Measurements from ENCODE around the gene PSG2. TPM values are rescaled to one million over a fixed set of nuclear protein-coding genes. Genes with fewer than 3 reads are reported as not detected.
"Not testable (repeated sequence)": the region's sequence is repeated elsewhere in the genome, so short reads cannot be mapped to it uniquely, and the experiment has no call there.

PSG2 gene
- total RNA-seq, 1 donor = 0.27 TPM

DNA sequence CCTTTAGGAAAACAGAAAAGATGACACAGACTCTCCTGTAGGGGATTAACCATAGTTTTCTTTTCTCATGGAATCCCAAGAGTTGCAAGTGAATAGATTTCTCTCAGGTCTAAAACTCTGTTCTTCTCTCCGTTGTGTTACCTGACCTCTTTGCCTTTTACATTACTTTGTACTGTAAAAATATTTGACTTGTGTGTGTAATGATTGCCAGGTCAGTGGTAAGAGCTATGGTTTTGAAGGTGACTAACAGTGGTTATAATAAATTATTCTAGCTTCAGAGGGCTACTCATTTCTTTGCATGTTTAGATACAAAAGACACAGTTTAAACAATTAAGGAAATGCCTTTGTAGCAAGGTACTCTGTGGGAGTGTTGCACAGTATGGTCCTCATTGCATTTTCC, 23.0 kb upstream of the PSG2 start:
- no peak for DNase-seq (ENCODE audit: low read depth)
- H3K4me3 ChIP-seq (ENCODE audit: low read depth, low read length) = no peak overlapping the region
- TF ChIP-seq, protein P1, sequence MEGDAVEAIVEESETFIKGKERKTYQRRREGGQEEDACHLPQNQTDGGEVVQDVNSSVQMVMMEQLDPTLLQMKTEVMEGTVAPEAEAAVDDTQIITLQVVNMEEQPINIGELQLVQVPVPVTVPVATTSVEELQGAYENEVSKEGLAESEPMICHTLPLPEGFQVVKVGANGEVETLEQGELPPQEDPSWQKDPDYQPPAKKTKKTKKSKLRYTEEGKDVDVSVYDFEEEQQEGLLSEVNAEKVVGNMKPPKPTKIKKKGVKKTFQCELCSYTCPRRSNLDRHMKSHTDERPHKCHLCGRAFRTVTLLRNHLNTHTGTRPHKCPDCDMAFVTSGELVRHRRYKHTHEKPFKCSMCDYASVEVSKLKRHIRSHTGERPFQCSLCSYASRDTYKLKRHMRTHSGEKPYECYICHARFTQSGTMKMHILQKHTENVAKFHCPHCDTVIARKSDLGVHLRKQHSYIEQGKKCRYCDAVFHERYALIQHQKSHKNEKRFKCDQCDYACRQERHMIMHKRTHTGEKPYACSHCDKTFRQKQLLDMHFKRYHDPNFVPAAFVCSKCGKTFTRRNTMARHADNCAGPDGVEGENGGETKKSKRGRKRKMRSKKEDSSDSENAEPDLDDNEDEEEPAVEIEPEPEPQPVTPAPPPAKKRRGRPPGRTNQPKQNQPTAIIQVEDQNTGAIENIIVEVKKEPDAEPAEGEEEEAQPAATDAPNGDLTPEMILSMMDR (IDR thresholded peaks at IDR 0.05; ENCODE audit: insufficient read depth, low read length) = no peak

- DNase-seq (ENCODE audit: low read depth) = peak; percentile 91
- TF ChIP-seq, protein P1 (IDR thresholded peaks at IDR 0.05; ENCODE audit: insufficient read depth, low read length) = peak; percentile 73
- H3K4me3 ChIP-seq (ENCODE audit: low read depth, low read length) = not testable (repeated sequence)
Measured at GRCh38 chr19:43104215-43104850, 21.8 kb upstream of the PSG2 start.

DNA sequence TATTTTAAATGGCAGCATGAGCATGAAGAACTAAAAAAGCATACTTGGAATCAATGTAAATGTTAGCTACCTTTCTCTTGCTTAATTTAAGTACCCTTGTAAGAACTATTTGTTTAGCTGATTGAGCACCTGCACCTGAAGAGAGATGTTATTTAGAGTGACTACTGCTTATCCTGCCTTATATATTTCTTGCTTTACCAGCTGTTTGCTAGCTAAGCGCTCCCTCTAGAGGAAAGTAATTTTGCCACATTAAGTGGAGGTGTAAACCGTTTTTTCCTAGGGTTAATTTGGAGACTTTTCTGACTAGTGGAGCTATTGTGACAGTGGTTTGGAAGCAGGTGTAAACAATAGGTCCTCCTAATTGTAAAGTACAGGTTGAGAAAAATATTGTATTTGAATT, 19.4 kb upstream of the PSG2 start:
- no peak for DNase-seq (ENCODE audit: low read depth)
- TF ChIP-seq, protein P1 (IDR thresholded peaks at IDR 0.05; ENCODE audit: insufficient read depth, low read length) = no peak
- H3K4me3 ChIP-seq (ENCODE audit: low read depth, low read length) = no peak overlapping the region

- not testable (repeated sequence) for DNase-seq (ENCODE audit: low read depth)
Measured at GRCh38 chr19:43098416-43098815, 15.9 kb upstream of the PSG2 start.

DNA sequence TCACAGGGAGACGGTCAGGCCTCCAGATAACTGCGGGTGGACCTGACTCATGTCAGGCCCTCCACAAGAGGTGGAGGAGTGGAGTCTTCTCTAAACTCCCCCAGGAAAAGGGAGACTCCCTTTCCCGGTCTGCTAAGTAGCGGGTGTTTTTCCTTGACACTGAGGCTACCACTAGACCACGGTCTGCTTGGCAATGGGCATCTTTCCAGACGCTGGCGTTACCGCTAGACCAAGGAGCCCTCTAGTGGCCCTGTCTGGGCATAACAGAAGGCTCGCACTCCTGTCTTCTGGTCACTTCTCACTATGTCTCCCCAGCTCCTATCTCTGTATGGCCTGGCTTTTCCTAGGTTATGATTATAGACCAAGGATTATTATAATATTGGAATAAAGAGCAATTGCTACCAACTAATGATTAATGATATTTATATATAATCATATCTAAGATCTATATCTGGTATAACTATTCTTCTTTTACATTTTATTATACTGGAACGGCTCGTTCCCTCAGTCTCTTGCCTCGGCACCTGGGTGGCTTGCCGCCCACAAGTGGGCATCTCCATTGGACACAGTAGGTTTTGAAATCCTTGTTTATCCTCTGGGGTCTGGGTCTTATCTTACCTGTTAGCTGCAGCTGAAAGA, 5.3 kb upstream of the PSG2 start:
- DNase-seq (ENCODE audit: low read depth) = peak; percentile 84
- H3K4me3 ChIP-seq (ENCODE audit: low read depth, low read length) = not testable (repeated sequence)
- TF ChIP-seq, protein P1 (IDR thresholded peaks at IDR 0.05; ENCODE audit: insufficient read depth, low read length) = peak; percentile 46

More at GRCh38 chr19:43098416-43098815, 15.9 kb upstream of the PSG2 start:
- not testable (repeated sequence) for H3K4me3 ChIP-seq (ENCODE audit: low read depth, low read length)

- not testable (repeated sequence) for DNase-seq (ENCODE audit: low read depth); H3K4me3 ChIP-seq (ENCODE audit: low read depth, low read length)
Measured at GRCh38 chr19:43085796-43086530, 3.5 kb upstream of the PSG2 start.

DNA sequence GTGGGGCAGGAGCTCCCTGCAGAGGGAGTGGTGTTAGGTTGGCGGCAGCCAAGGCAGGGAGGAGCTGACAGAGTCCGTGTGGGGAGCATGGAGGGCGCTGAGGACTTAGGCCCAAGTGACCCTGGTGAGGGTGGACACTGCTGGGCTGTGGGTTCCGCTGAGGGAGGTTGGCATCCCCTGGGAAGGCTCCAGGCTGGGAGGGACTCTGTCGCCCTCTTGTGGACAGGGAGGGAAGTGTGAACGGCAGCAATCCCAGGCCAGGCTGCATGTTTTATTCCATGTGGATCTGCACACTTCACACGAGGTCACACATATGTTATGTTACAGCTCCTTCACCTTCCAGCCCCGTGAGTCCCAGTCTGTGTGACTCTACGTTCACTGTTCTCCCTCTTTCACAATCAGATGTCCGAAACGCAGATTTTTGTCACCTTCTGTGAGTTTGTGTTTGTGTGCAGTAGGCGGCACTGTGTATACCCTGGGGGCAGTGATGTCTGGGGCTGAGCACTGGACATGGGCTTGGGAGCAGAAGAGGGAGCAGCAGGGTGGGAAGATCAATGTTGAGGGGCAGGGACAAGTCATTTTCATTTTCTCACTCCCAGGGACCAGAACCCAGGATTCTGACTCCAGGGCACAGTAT, 1.8 kb upstream of the PSG2 start:
- not testable (repeated sequence) for DNase-seq (ENCODE audit: low read depth); H3K4me3 ChIP-seq (ENCODE audit: low read depth, low read length)
- TF ChIP-seq, protein P1 (IDR thresholded peaks at IDR 0.05; ENCODE audit: insufficient read depth, low read length) = peak; percentile 39

DNA sequence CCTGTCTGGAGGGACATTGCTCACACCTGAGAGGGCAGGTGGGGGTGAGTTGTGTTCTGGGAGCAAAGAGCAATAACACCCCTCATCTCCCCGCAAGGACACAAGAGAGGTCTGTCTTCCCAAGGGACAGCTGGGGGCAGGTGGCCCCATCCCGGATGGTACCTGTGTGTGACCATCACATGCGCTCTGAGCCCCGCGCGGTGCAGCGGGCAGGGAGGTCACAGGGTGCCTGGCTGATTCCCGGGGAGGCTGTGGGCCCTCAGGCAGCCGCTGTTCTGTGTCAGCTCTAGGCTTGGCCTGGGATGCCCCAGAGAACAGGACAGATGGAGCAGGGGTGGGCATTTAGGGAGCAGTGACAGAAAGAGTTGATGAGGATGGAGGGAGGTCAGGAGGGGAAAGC, 1.2 kb upstream of the PSG2 start:
- DNase-seq (ENCODE audit: low read depth) = not testable (repeated sequence)

More for the DNA sequence above, 1.2 kb upstream of the PSG2 start:
- H3K4me3 ChIP-seq (ENCODE audit: low read depth, low read length) = not testable (repeated sequence)

Measured in fibroblast of the aortic adventitia (primary cell).